ENCODE data around the gene TIMM10B.
"Not testable (repeated sequence)": the region's sequence is repeated elsewhere in the genome, so short reads cannot be mapped to it uniquely, and the experiment has no call there.

Gene TIMM10B

DNA sequence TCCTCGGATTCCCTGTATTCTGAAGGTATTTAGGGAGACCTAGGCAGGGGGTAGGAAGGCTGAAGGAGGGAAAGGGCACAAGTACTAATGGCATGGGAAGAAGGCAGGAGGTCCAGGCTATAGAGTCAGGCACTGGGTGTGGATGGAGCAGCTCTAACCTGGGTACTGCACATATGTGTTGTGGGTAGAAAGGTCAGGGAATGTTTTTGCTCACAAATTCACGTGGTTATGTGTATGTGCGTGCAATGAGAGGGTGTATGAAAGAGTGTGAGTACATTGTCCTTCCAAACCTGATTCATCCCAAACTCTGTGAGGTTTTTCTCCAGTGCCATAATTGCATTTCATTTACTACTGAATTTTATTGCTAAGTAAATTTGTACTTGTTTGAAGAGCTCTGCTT is 39.0 kb downstream of the TIMM10B start:
- no peak for DNase-seq

- not testable (repeated sequence) for DNase-seq
These were observed 40.6 kb downstream of the TIMM10B start for GRCh38 chr11:6521946-6522345.

DNA sequence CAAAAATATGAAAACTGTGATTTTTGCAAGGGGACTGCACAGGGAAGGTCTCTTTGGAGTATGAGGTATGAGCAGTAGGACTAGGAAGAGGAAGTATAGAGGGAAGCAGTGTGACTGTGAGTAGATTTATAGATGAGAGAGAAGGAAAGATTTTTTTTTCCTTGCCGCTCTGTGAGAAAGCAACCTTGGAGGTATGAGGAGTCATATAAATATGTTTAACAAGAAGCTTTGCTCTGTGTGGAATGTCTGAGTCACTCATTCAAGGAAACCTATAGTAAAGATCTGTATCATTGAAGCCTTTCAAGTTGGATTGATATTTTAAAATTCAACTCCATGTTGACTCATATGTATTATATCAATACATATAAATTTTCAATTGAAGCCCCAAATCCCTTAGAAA is 42.0 kb downstream of the TIMM10B start:
- DNase-seq, result no peak

DNA sequence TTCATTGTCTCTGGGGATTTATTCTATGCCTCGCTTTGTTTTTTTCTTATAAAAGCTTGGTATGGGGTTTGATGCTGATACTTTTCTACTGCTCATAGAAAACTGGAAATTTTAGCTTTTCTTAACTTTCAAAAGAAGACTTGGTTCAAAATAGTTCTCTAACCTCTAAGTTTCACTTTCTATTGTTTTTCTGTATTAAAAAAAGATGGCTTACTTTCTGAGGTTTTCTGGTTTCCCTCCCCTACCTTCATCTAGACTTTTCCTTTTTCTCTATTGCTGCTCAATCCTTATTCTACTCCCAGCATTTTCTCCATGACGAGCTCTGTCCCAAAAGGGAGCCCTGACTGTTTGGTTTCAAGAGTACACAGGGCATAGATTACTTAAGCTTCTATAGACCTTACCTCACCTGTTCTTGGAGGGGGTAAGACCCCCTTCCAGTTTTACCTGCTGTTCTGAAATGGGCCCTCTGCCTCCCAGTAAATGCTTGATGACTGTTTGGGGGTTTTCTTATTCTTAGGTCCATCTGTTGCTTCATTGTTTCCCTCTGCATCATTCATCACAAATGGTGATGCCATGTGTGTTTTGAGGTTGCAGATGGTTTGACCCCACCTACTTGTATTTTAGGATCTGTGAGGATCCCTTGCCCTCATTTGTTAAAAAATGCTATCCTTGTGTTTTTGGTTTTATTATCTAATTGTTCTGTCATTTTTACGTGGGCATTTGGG is 45.3 kb downstream of the TIMM10B start:
- no peak for DNase-seq

GRCh38 chr11:6529266-6529665 is 48.0 kb downstream of the TIMM10B start:
- DNase-seq, result no peak

DNA sequence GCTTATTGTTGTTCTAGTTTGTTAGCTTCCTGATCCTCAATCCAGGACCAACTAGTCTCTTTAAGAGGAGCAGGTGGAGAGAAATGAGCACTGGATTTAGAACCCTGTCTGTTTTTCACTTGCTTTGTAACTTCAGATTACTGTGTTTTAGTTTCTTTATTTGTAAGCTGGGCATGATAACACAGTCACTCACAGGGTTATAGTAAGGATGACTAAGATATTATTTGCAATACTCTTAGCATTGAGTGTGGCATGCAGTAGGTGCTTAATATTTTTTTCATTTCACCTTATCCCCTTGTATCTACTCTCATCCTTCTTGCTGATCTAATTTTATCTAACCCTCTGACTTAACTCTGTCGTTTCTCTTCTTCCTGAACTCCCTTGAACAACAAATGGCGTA is 49.5 kb downstream of the TIMM10B start:
- no peak for DNase-seq

DNA sequence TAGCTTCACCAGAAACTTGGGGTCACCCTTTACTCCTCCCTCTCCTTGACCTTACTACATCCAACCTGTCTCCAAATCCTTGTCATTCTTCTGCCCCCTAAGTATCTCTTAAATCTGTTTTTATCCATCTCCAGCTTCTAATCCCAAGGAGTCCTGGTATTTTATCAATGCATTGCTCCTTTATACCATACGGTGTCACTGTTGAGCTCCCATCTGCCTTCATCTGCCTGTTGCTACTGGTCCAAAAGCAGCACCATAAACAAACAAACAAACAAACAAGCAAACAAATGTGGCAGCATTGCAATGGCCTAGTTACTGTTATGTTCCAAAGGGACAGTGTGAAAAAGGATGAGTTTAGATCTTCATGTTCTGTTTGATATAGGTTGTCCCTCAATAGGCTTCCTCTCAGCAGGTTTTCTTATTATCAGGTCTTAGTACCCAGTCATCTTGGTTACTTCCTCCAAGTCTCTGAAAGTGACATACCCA is 50.0 kb downstream of the TIMM10B start:
- peak; percentile 49 to 51 for DNase-seq

Measured in AML-193 (cell line).